OCI-M1 (cell line): ENCODE results near the gene STPG3.

ENCODE experiments used
- DNase-seq: peaks from one replicate; lab custom pipeline; 2025; lab: John Stamatoyannopoulos, UW

Gene STPG3

GRCh38 chr9:137222190-137223077 lies 28.7 kb upstream of the STPG3 start, which contains the start of gene RNF208:
TSS of gene RNF208 (minus strand) at chr9:137222240. CDS start at chr9:137221212, 1,028 bp downstream.
- no peak for DNase-seq

GRCh38 chr9:137223078-137223970 lies 27.8 kb upstream of the STPG3 start:
- peak; percentile 99 for DNase-seq

- no peak for DNase-seq
Measured at GRCh38 chr9:137224830-137225694, 26.0 kb upstream of the STPG3 start, which contains the start of gene CYSRT1. TSS of gene CYSRT1 (plus strand) at chr9:137225174. CDS start at chr9:137225622, 448 bp downstream.

GRCh38 chr9:137225699-137226331 lies 25.3 kb upstream of the STPG3 start:
- no peak for DNase-seq

GRCh38 chr9:137226338-137227053 lies 24.6 kb upstream of the STPG3 start:
- DNase-seq = no peak

- DNase-seq = peak; percentile 86
Measured at GRCh38 chr9:137227054-137227852, 23.8 kb upstream of the STPG3 start, which contains the start of gene RNF224. TSS of gene RNF224 (plus strand) at chr9:137227502. CDS start at chr9:137228336, 834 bp downstream.

GRCh38 chr9:137227853-137228505 lies 23.1 kb upstream of the STPG3 start:
- peak; percentile 40 for DNase-seq

- no peak for DNase-seq
Measured at GRCh38 chr9:137228506-137228967, 22.5 kb upstream of the STPG3 start.

- no peak for DNase-seq
Measured at GRCh38 chr9:137228968-137229896, 21.9 kb upstream of the STPG3 start.

GRCh38 chr9:137229903-137230704 lies 21.0 kb upstream of the STPG3 start:
- no peak for DNase-seq

GRCh38 chr9:137230705-137231371 lies 20.2 kb upstream of the STPG3 start, which contains the start of gene SLC34A3:
TSS of gene SLC34A3 (plus strand) at chr9:137230901. CDS start at chr9:137231703, 802 bp downstream.
- DNase-seq = no peak

GRCh38 chr9:137231372-137232039 lies 19.6 kb upstream of the STPG3 start:
- DNase-seq = no peak

GRCh38 chr9:137232101-137232500 lies 19.0 kb upstream of the STPG3 start:
- no peak for DNase-seq

GRCh38 chr9:137232510-137232909 lies 18.6 kb upstream of the STPG3 start:
- no peak for DNase-seq

GRCh38 chr9:137233143-137233980 lies 17.7 kb upstream of the STPG3 start:
- no peak for DNase-seq
